Adrenal gland (tissue), 12 donors: ENCODE results near the gene TM4SF18. TPM values are rescaled to one million over a fixed set of nuclear protein-coding genes. Genes with fewer than 3 reads are reported as not detected.

Experiments used
- DNase-seq, 7 donors: peaks; one replicate each; pipeline ENCODE4 v3.0.0-alpha.2; 2019 to 2020
- H3K27ac ChIP-seq, 5 donors: fragments of 200-600 bp; sonication (generic) in 4 of 5; 1 replicate in 3 of 5; 2 replicates in 2 of 5; pipeline versions ENCODE4 v1.5.1 to v1.8.0; 2016 to 2020; ENCODE audit warnings: mild to moderate bottlenecking in 1 of 5
- H3K27me3 ChIP-seq: fragments of 200-600 bp; 2 replicates; pipeline ENCODE4 v1.8.0; 2021
- H3K36me3 ChIP-seq, 2 donors: fragments of 200-600 bp; replicated peaks in 1 of 2; 1 replicate in 1 of 2; 2 replicates in 1 of 2; pipeline versions ENCODE4 v1.5.1 to v1.8.0; 2018 to 2022
- H3K4me1 ChIP-seq, 2 donors: fragments of 200-600 bp; replicated peaks in 1 of 2; 1 replicate in 1 of 2; 2 replicates in 1 of 2; pipeline versions ENCODE4 v1.5.1 to v1.8.0; 2018 to 2021
- H3K4me3 ChIP-seq, 4 donors: fragments of 200-600 bp; sonication (generic) in 3 of 4; one replicate each; pipeline ENCODE4 v1.5.1; 2016 to 2018
- H3K9me3 ChIP-seq, 3 donors: fragments of 200-600 bp; sonication (generic) in 1 of 3; replicated peaks in 1 of 3; 1 replicate in 2 of 3; 2 replicates in 1 of 3; pipeline versions ENCODE4 v1.5.1 to v1.8.0; 2016 to 2021
- POLR2A ChIP-seq, 2 donors: fragments of 450-650 bp; IDR thresholded peaks; one replicate each; pipeline ENCODE4 v1.6.1; 2017; ENCODE audit warnings: antibody characterized with exemption in 2 of 2, mild to moderate bottlenecking in 2 of 2, moderate library complexity in 1 of 2
- WGBS, 4 donors: extraction: QIAGEN DNeasy Blood & Tissue Kit in 2 of 4; methylation state at CpG; one replicate each; pipeline versions ENCODE4 v1.1.5 to v1.1.7; 2013 to 2017; 5-methylcytosine and 5-hydroxymethylcytosine counted together
- intact Hi-C, 2 donors: fragments of 100-400 bp; cut with DNase I; formaldehyde crosslinking; loops; one replicate each; pipeline versions ENCODE4 v1.14.1 to v1.15.0; 2022 to 2023
- polyA plus RNA-seq, 3 donors: library from polyadenylated mRNA; stranded (reverse); fragments of 200-250 nt in 2 of 3; fragments of 350-450 nt in 1 of 3; fragmentation: Illumina TruSeq in 1 of 3; extraction: RNeasy Lipid Tissue Mini Kit (QIAGEN cat#74804) in 1 of 3; gene quantifications; one replicate each; pipeline ENCODE4 v1.2.3, GENCODE V29; 2013 to 2014
- total RNA-seq, 9 donors: library from RNA; depleted of rRNA in 4 of 9; stranded (reverse); fragments of >200 nt in 4 of 9; fragments of 120-200 nt in 1 of 9; fragmentation: NEBNext Ultra II Directional in 1 of 9; extraction: Animal tissue kit (Norgen Biotek cat#: 25700) in 1 of 9; gene quantifications; one replicate each; pipeline versions ENCODE4 v1.1.0 to v1.2.4, GENCODE V29; 2013 to 2023
- TF ChIP-seq, protein P1 (sequence below), 6 experiments: fragments of 450-650 bp in 4 of 6; fragments of 200-600 bp in 2 of 6; sonication (generic) in 1 of 6; IDR thresholded peaks; 1 replicate in 5 of 6; 2 replicates in 1 of 6; pipeline versions ENCODE4 v1.5.1 to v1.8.0; 2016 to 2021; ENCODE audit warnings: antibody characterized with exemption in 6 of 6, mild to moderate bottlenecking in 2 of 6, moderate library complexity in 1 of 6
- donor health status: healthy with polysubstance abuse.
- donor health status: Bipolar disorder and iron deficiency.
- donor health status: DM: yes; HTN: yes; CAD: no.
- donor health status: DM: no; HTN: no; CAD: no.
- donor health status: DM: no; HTN: no; CAD: no.
- donor health status: DM: yes; HTN: yes; CAD: no.

TM4SF18 gene
- total and polyA plus RNA-seq, 12 donors: 2.4 to 24.9 (median 13.7) TPM

- no peaks in the 10 kb centered on the region for H3K27me3 ChIP-seq
- TF ChIP-seq, protein P1, sequence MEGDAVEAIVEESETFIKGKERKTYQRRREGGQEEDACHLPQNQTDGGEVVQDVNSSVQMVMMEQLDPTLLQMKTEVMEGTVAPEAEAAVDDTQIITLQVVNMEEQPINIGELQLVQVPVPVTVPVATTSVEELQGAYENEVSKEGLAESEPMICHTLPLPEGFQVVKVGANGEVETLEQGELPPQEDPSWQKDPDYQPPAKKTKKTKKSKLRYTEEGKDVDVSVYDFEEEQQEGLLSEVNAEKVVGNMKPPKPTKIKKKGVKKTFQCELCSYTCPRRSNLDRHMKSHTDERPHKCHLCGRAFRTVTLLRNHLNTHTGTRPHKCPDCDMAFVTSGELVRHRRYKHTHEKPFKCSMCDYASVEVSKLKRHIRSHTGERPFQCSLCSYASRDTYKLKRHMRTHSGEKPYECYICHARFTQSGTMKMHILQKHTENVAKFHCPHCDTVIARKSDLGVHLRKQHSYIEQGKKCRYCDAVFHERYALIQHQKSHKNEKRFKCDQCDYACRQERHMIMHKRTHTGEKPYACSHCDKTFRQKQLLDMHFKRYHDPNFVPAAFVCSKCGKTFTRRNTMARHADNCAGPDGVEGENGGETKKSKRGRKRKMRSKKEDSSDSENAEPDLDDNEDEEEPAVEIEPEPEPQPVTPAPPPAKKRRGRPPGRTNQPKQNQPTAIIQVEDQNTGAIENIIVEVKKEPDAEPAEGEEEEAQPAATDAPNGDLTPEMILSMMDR (IDR thresholded peaks at IDR 0.05): no peak
- no peak for TF ChIP-seq POLR2A (IDR thresholded peaks at IDR 0.05)
- WGBS, 4 donors: 54 to 68% (median 66%) methylated on average over 3 of the region's 3 CpGs
- no peak overlapping the region for H3K4me3 ChIP-seq
- peak overlapping the region in 2 of 5 donors; percentile 24 to 33 for H3K27ac ChIP-seq
- H3K9me3 ChIP-seq: no peaks in the 10 kb centered on the region
- H3K4me1 ChIP-seq: no peaks in the 10 kb centered on the region
- intact Hi-C loops: loop anchor here in 1 of 2 donors (10.0 kb wide), 1 partner anchor 323 kb away; no protein-coding TSS in a partner anchor
- DNase-seq: no peak
- no peaks in the 10 kb centered on the region for H3K36me3 ChIP-seq
Measured at GRCh38 chr3:149277331-149277813, 56.1 kb downstream of the TM4SF18 start.

DNA sequence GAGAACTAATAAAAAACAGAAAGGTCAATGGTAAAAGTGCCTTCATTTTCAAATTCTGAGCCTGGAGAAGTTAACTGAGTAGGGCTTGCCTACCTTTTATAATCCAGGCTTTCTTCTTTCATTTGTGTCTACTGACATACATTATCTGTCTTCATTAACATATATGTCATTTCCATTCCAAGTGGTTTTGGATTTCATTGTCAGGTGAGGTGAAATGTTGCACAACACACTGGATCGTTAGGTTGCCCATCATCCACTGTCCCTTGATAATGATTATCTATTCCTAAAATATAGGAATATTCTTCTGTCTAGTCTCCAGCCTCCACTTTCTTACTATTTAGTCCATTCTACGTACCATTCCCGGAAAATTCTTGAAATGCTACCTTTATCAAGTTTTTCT is 56.8 kb downstream of the TM4SF18 start:
- TF ChIP-seq POLR2A (IDR thresholded peaks at IDR 0.05): no peak
- Histone ChIP-seq H3K4me1 (no peaks in the 10 kb centered on the region), H3K27ac (no peak overlapping the region), H3K27me3 (no peaks in the 10 kb centered on the region), H3K9me3 (no peaks in the 10 kb centered on the region), H3K4me3 (no peak overlapping the region), H3K36me3 (no peaks in the 10 kb centered on the region)
- WGBS, 4 donors: 91 to 93% (median 92%) methylated on average over 3 of the region's 3 CpGs
- intact Hi-C loops: loop anchor here in 1 of 2 donors (10.0 kb wide), 1 partner anchor 322 kb away; no protein-coding TSS in a partner anchor
- DNase-seq: no peak

GRCh38 chr3:149274220-149274619 is 59.2 kb downstream of the TM4SF18 start:
- TF ChIP-seq POLR2A (IDR thresholded peaks at IDR 0.05): no peak
- TF ChIP-seq, protein P1 (IDR thresholded peaks at IDR 0.05): no peak
- no peaks in the 10 kb centered on the region for H3K9me3 ChIP-seq
- H3K36me3 ChIP-seq: no peaks in the 10 kb centered on the region
- WGBS, 4 donors: 73 to 82% (median 73%) methylated on average over 3 of the region's 3 CpGs
- intact Hi-C loops: loop anchor here (5.0 to 10.0 kb wide), 4 partner anchors 152 to 319 kb away; no protein-coding TSS in a partner anchor
- no peak for DNase-seq
- no peaks in the 10 kb centered on the region for H3K27me3 ChIP-seq
- H3K4me1 ChIP-seq: no peaks in the 10 kb centered on the region
- H3K4me3 ChIP-seq: no peak overlapping the region
- H3K27ac ChIP-seq: no peak overlapping the region

DNA sequence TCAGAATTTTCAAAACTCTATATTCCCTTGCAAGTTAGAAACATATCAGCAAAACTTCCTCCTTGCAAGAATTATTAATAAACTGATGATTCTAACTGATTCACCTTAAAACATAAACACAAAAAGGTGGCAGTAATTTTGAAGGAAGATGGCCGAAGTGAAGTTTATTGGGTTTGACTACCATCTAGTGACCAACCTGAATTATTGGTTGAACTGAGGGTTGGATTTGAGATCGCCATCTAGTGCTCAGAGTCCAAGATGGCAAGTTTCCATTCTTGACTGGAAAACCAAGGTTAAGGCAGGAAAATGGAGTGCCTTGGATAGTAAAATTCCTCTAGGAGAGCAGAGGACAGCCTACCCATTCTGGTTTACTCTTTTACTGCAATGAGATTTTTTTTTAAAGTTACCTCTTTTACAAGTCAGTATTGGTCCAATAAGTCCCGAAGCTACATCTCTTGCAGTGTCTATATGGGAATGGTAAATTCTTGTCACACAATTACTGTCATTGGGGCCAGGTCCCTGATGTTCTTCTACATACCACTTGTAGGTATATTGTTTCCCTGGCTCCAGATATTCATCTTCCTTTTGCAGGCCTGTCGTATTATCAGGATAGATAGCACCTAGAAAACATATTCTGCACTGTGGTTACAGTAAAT is 60.2 kb downstream of the TM4SF18 start:
- Histone ChIP-seq H3K27me3 (no peaks in the 10 kb centered on the region), H3K36me3 (no peaks in the 10 kb centered on the region), H3K9me3 (no peaks in the 10 kb centered on the region), H3K27ac (no peak overlapping the region), H3K4me1 (no peaks in the 10 kb centered on the region), H3K4me3 (no peak overlapping the region)
- 28 to 35% (median 30%) methylated on average over 4 of the region's 4 CpGs for WGBS, 4 donors
- TF ChIP-seq, protein P1 (IDR thresholded peaks at IDR 0.05): peak; percentile 69 to 100 (median 98)
- no peak for TF ChIP-seq POLR2A (IDR thresholded peaks at IDR 0.05)
- intact Hi-C loops: loop anchor here (5.0 to 10.0 kb wide), 4 partner anchors 151 to 318 kb away; no protein-coding TSS in a partner anchor
- DNase-seq: peak; percentile 36 to 81 (median 59)
